ENCODE measurements around the gene CHRNA7. TPM values are rescaled to one million over a fixed set of nuclear protein-coding genes. Genes with fewer than 3 reads are reported as not detected.
"Not testable (repeated sequence)": the region's sequence is repeated elsewhere in the genome, so short reads cannot be mapped to it uniquely, and the experiment has no call there.

Gene CHRNA7
- polyA plus RNA-seq, 1 donor: 37.3 TPM

GRCh38 chr15:32117122-32117521 is 86.8 kb downstream of the CHRNA7 start:
- no peak for DNase-seq

GRCh38 chr15:32119286-32119685 is 89.0 kb downstream of the CHRNA7 start:
- DNase-seq: no peak

- DNase-seq: no peak
These were observed 89.5 kb downstream of the CHRNA7 start for GRCh38 chr15:32119694-32120330.

GRCh38 chr15:32120577-32121383 is 90.5 kb downstream of the CHRNA7 start:
- DNase-seq: no peak

DNA sequence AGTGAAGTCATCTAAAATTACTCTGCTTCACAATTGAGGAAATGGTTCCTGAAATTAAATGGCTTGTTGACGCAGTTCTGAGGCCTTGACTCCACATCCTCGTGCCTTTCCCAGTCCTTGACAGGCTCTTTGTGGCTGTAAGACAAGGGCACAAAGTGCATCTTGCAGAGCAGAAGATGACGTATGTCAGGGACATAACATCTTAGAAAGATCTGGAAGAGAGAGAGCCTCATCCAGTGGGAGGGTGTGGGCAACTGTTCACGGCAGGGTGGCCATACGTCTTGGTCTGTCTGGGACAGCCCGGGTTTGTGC is 91.0 kb downstream of the CHRNA7 start:
- DNase-seq: no peak

DNA sequence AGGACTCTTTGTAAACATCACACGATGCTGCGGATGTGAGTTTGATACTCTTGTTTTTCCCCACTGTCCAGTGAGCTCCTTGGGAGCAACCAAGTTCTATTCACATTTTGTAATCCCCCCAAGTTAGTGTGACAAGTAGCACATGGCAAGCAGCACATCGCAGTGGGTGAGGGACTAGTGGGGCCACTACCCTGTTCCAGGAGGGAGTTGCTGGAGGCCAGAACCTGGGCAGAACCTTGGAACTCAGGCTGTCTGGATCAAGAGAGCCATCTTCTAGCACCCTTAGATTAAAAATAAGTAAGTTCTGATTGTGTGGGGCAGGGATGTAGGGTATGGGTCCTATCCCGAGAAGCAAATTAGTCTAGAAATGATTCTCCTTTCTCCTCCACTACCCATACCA is 91.7 kb downstream of the CHRNA7 start:
- no peak for DNase-seq

DNA sequence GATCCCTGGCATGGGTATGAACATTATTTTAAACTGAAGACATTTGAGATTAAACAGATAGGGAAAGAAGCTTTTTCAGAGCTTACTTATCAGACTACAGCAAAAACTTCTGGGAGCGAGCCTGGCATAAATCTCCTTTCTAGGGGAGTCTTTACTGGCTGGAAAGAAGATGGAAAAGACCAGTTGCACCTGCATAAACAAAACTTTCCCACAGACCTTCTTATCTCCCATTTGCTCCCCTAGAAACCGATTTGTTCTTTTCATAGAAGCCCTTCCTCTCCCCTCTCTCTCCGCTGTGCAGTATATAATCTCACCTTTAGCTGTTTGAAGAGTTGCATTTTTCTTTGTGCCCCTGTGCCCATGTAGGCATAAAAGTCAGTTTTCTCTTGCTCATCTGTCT is 93.2 kb downstream of the CHRNA7 start:
- DNase-seq: no peak

DNA sequence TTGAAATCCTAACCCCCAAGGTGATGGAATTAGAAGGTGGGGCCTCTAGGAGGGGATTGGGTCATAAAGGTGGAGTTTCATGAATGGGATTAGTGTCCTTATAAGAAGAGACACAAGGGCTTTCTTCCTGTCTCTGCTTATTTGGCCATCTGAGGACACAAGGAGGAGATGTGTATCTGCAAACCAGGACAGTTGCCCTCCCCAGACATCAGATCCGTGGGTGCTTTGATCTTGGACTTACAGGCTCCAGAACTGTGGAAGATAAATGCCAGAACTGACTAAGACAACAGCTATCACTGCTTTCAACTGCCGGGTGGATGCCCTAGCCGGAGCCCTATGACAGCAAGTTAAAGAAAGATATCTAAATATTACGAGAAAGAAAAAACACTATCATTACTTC is 94.4 kb downstream of the CHRNA7 start:
- no peak for DNase-seq

GRCh38 chr15:32125595-32125994 is 95.3 kb downstream of the CHRNA7 start:
- DNase-seq: no peak

DNA sequence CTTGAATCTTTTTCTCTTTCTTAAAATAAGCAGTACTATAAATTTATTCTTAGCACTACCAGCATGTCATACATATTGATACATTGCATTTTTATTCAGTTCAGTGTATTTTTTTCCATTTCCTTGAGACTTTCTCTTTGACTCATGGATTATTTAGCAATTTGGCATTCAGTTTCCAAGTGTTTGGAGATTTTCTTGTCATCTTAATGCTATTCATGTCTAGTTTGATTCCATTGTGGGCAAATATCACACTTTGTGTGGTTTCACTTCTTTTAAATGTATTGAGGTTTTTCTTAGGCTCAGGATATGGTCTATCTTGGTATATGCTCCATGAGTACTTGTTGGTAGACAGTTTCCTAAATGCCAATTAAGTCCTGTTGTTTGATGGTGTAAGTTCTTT is 99.5 kb downstream of the CHRNA7 start:
- DNase-seq: no peak

DNA sequence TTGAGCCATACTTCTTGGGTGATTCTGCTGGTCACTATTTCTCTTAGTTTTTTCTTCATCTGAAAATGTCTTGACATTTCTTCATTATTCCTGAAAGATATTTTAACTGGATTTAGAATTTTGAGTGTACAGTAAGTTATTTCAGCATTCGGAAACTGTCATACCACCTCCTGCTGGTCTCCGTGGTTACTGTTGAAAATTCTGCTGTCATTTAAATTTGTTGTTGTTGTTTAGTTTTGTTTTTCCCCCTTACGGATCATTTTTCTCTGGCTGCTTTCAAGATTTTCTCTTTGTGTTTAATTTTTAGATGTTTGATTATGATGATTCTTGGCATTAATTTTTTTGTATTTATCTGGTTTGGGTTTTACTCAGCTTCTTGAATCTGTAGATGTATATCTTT is 100.5 kb downstream of the CHRNA7 start:
- DNase-seq: no peak

DNA sequence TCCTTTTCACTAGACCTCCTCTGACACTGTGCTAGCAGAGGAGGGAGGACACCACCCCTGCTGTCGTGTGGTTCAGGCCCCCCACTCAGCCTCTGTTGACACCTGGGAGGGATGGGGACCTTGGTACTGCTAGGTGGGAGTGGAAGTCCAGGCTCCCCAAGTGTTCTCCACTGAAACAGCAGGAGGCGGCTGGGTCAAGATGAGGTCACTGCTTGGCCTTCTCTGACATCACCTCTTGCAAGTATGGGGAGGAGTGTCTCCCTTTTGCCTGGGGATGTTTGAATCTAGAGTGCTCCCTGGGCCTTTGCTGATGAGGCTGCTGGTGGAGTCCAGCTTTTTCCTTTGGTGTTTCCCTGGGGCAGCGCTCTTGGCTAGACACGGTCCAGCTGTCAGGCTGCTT is 101.5 kb downstream of the CHRNA7 start:
- DNase-seq: no peak

DNA sequence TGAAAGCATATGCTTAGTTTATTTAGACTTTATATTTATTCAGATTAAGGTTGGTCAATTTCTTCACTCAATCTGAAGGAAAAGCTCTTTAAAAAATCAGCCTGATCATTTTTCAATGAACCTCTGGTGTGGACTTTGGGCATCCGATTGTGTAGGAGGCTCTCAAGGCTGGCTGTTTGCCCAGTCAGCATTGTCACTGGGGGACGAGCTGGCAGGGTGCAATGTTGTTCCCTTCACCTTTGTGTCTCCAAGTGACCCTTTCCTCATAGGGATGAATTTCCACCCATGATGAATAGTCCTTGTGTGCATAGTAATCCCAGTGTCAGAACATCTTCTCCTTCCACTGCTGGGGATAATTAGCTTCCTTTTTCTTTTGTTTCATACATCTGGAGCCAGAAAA is 102.5 kb downstream of the CHRNA7 start:
- DNase-seq: no peak

DNA sequence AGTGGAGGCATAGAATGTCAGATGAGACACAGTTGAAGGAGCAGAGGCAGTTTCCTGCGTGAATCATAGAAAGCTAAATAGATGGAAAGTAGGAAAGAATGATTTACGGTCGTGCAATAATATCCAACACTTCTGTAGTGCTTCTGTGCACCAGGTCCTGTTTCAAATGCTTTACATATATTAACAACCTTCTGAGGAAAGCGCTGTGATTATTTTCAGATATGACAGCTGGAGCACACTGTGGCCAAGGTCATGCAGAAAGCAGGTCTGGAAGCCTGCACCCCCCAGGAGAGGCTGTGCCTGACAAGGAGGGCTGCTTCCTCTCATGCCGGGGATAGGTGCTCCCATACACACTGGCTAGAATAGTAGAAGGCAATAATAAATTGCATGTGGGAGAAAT is 104.5 kb downstream of the CHRNA7 start:
- DNase-seq: no peak

DNA sequence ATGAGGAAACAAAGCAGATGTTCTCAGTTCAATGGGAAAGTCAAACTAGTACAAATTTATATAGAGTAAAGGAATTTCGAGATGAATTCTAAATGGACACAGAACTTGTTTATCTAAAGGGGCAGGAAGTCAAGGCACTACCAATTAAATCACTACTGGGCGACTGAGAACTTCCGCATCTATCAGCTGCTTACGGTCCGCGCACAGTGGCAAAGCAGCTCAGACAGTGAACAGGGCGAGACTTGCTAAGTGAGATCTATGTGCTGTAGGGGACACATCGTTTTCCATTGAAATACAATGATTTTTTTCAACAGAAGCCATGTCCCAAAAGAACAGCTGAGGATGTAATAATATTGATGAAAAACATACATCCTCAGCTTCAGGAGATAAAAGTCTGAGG is 105.0 kb downstream of the CHRNA7 start:
- DNase-seq: no peak

DNA sequence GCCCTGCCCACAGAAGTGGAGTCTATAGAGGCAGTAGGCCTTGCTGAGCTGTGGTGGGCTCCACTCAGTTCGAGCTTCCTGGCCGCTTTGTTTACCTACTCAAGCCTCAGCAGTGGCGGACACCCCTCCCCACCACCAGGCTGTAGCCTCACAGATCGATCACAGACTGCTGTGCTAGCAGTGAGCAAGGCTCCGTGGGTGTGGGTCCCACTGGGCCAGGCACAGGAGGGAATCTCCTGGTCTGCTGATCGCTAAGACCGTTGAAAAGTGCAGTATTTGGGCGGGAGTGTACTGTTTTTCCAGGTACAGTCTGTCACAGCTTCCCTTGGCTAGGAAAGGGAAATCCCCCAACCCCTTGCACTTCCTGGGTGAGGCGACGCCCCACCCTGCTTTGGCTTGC is 115.2 kb downstream of the CHRNA7 start:
- DNase-seq: not testable (repeated sequence)

- DNase-seq: no peak
These were observed 118.7 kb downstream of the CHRNA7 start for GRCh38 chr15:32148833-32149555.

- no peak for DNase-seq
These were observed 122.3 kb downstream of the CHRNA7 start for GRCh38 chr15:32152574-32152973.

DNA sequence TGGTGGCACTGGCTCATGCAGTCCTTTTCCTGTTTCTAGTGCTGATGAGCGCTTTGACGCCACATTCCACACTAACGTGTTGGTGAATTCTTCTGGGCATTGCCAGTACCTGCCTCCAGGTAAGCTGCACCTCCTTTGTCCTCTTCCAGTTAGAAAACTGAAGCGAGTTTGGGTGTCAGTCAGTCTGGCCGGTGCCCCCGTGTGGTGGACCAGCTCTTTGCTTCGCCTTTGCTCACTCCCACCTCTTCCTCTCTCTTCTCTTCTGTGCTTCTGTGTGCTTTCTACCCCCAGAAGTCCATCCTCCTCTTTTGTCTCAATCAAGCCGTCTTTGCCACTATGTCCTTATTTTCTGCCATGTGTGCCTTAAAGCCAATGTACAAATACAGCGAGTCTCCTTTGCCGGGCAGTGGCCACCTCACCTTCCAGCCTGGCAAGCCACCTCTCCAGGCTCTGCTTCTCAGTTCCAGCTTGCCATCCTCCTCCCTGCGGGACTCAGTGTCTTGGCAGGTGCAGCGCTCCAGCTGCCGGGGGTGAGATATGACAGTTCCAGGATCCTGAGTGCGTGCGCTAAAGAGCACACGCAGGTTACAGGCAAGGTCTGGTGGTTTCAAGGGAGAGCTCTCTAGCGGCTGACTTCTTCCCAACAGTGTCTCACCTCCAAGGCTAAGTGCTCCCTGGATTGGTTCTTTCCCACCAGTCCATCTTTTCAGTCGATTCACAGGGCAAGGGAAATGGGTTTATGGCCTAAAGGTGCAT is 123.7 kb downstream of the CHRNA7 start:
- DNase-seq: not testable (repeated sequence)

DNA sequence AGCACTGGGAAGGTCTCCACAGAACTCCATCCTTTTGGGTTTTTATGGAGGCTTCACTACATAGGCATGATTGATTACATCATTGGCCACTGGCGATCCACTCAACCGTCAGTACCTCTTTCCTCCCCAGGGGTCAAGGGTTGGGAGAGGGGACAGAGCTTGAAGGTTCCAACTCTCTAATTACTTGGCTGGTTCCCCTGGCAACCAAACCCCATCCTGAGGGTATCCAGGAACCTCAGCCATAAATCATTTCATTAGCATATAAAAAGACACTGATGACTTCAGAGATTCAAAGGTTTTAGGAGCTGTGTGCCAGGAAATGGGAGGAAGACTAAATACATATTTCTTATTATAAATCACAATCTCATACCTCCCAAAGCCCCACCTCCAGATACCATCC is 131.8 kb downstream of the CHRNA7 start:
- not testable (repeated sequence) for DNase-seq

GRCh38 chr15:32164065-32164464 is 133.8 kb downstream of the CHRNA7 start:
- DNase-seq: not testable (repeated sequence)

GRCh38 chr15:32164747-32165146 is 134.4 kb downstream of the CHRNA7 start:
- not testable (repeated sequence) for DNase-seq

GRCh38 chr15:32165775-32166174 is 135.5 kb downstream of the CHRNA7 start:
- not testable (repeated sequence) for DNase-seq
